OCI-LY3 (cell line): ENCODE measurements around the gene GABRB3.
"Not testable (repeated sequence)": the region's sequence is repeated elsewhere in the genome, so short reads cannot be mapped to it uniquely, and the experiment has no call there.

ENCODE experiments used
- H2AFZ ChIP-seq: fragments of 200-600, 300-600 bp; shearing (Covaris generic); 2 replicates; pipeline ENCODE4 v1.6.0; 2014; ENCODE audit warnings: antibody characterized with exemption, low read depth, low read length
- H3K27ac ChIP-seq: fragments of 200-600, 300-600 bp; sonication (generic); 2 replicates; pipeline ENCODE4 v1.5.1; 2014; ENCODE audit warnings: mild to moderate bottlenecking, low read length, moderate library complexity, mixed read lengths
- H3K27me3 ChIP-seq: fragments of 200-600, 300-600 bp; sonication (generic); 2 replicates; pipeline ENCODE4 v1.6.1; 2014; ENCODE audit warnings: low read depth, low read length, mixed read lengths
- H3K36me3 ChIP-seq: fragments of 200-600, 300-600 bp; sonication (generic); replicated peaks from 2 replicates; pipeline ENCODE3; 2014; ENCODE audit warnings: low read depth, low read length, mixed read lengths
- H3K4me1 ChIP-seq: fragments of 300-600, 200-600 bp; sonication (generic); 2 replicates; pipeline ENCODE4 v1.6.1; 2014; ENCODE audit warnings: low read length, mixed read lengths
- H3K4me2 ChIP-seq: fragments of 200-600, 300-600 bp; sonication (generic); 2 replicates; pipeline ENCODE4 v1.6.1; 2014; ENCODE audit warnings: low read length, mixed read lengths
- H3K4me3 ChIP-seq: fragments of 300-600, 200-600 bp; sonication (generic); 2 replicates; pipeline ENCODE4 v1.5.1; 2014; ENCODE audit warnings: antibody characterized with exemption, mild to moderate bottlenecking, low read length, moderate library complexity
- H3K79me2 ChIP-seq: fragments of 300-600, 200-600 bp; shearing (Covaris generic); 2 replicates; pipeline ENCODE4 v1.6.1; 2014; ENCODE audit warnings: mild to moderate bottlenecking, low read length, mixed read lengths
- H3K9ac ChIP-seq: fragments of 300-600, 200-600 bp; shearing (Covaris generic); 2 replicates; pipeline ENCODE4 v1.6.0; 2014; ENCODE audit warnings: mild to moderate bottlenecking, low read length, moderate library complexity
- H3K9me3 ChIP-seq: fragments of 200-600, 300-600 bp; shearing (Covaris generic); 2 replicates; pipeline ENCODE4 v1.6.1; 2014; ENCODE audit warnings: low read length, mixed read lengths; ENCODE audit not compliant: insufficient read depth
- H4K20me1 ChIP-seq: fragments of 200-600, 300-600 bp; sonication (generic); 2 replicates; pipeline ENCODE4 v1.6.1; 2016; ENCODE audit warnings: low read length, mixed read lengths; ENCODE audit not compliant: insufficient read depth
- EZH2phosphoT487 ChIP-seq: fragments of 200-600 bp; shearing (Covaris generic); IDR thresholded peaks from 2 replicates; pipeline ENCODE4 v1.6.1; 2018; ENCODE audit warnings: antibody characterized with exemption, mixed run types, low read depth
- TF ChIP-seq, protein P1 (sequence below): fragments of 200-600, 300-600 bp; sonication (generic); IDR thresholded peaks from 2 replicates; pipeline ENCODE4 v1.5.1; 2014; ENCODE audit warnings: antibody characterized with exemption, low read length, low read depth

The GABRB3 gene

DNA sequence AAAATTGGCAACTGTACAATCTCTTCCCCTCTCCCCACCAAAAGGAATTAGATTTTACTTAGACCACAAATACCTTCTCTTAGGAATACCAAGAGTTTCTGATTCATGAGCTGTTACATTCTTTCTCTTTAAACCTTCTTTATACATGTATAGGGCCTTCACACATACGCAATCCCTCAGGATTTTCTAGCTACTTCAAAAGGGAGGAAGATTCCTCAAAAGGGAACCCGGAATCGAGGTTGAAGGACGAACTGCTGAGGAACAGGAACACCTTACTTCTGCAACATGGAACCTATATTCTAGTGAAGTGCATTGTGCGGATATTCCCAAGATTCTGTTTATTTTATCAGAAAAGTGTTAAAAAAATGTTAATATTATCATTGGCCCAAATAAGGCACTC lies 52.3 kb downstream of the GABRB3 start:
- H3K79me2 ChIP-seq = no peaks in the 10 kb centered on the region
- no peak overlapping the region for H3K9ac ChIP-seq
- TF ChIP-seq, protein P1, sequence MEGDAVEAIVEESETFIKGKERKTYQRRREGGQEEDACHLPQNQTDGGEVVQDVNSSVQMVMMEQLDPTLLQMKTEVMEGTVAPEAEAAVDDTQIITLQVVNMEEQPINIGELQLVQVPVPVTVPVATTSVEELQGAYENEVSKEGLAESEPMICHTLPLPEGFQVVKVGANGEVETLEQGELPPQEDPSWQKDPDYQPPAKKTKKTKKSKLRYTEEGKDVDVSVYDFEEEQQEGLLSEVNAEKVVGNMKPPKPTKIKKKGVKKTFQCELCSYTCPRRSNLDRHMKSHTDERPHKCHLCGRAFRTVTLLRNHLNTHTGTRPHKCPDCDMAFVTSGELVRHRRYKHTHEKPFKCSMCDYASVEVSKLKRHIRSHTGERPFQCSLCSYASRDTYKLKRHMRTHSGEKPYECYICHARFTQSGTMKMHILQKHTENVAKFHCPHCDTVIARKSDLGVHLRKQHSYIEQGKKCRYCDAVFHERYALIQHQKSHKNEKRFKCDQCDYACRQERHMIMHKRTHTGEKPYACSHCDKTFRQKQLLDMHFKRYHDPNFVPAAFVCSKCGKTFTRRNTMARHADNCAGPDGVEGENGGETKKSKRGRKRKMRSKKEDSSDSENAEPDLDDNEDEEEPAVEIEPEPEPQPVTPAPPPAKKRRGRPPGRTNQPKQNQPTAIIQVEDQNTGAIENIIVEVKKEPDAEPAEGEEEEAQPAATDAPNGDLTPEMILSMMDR = no peak
- no peak for TF ChIP-seq EZH2phosphoT487
- H3K9me3 ChIP-seq = no peaks in the 10 kb centered on the region
- H4K20me1 ChIP-seq = no peaks in the 10 kb centered on the region
- H3K27ac ChIP-seq = no peak overlapping the region
- H2AFZ ChIP-seq = no peak overlapping the region
- H3K36me3 ChIP-seq = no peaks in the 10 kb centered on the region
- no peaks in the 10 kb centered on the region for H3K4me1 ChIP-seq
- no peak overlapping the region for H3K4me3 ChIP-seq
- H3K4me2 ChIP-seq = no peak overlapping the region
- H3K27me3 ChIP-seq = no peaks in the 10 kb centered on the region

DNA sequence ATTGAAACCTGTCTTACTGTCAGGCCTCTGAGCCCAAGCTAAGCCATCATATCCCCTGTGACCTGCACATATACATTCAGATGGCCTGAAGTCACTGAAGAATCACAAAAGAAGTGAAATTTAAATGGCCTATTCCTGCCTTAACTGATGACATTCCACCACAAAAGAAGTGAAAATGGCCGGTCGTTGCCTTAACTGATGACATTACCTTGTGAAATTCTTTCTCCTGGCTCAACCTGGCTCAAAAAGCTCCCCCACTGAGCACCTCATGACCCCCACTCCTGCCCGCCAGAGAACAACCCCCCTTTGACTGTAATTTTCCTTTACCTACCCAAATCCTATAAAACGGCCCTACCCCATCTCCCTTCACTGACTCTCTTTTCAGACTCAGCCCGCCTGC lies 53.0 kb downstream of the GABRB3 start:
- H3K36me3 ChIP-seq, H3K27ac ChIP-seq, H3K27me3 ChIP-seq, H3K79me2 ChIP-seq, H2AFZ ChIP-seq, H3K9ac ChIP-seq, H3K4me2 ChIP-seq, H3K9me3 ChIP-seq, H3K4me1 ChIP-seq, H4K20me1 ChIP-seq, H3K4me3 ChIP-seq: not testable (repeated sequence)

DNA sequence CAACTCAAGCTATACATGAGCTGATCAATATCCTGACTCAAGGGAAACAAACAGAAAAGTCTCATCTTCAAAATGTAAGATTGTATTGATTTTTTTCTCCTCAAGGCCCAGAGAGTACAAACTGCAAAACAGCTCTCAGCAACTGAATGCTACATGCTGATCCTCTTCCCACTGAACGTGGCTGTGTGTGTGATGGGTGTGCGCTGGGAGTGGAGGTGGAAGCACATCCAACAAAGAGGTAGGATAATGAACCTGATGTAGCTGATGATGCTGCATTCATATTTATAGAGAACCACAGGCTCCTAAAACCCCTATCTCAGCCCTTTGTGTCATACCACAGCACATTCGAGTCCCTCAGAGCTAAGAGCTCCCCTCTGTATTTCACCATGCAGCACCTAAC lies 56.8 kb downstream of the GABRB3 start:
- H3K79me2 ChIP-seq = no peaks in the 10 kb centered on the region
- H3K4me3 ChIP-seq = no peak overlapping the region
- H3K36me3 ChIP-seq = no peaks in the 10 kb centered on the region
- TF ChIP-seq, protein P1 = no peak
- no peak for TF ChIP-seq EZH2phosphoT487
- H3K4me2 ChIP-seq = no peak overlapping the region
- no peaks in the 10 kb centered on the region for H3K27me3 ChIP-seq
- no peak overlapping the region for H3K9ac ChIP-seq
- H3K4me1 ChIP-seq = no peaks in the 10 kb centered on the region
- no peaks in the 10 kb centered on the region for H3K9me3 ChIP-seq
- H4K20me1 ChIP-seq = no peaks in the 10 kb centered on the region
- H2AFZ ChIP-seq = no peak overlapping the region
- H3K27ac ChIP-seq = no peak overlapping the region

DNA sequence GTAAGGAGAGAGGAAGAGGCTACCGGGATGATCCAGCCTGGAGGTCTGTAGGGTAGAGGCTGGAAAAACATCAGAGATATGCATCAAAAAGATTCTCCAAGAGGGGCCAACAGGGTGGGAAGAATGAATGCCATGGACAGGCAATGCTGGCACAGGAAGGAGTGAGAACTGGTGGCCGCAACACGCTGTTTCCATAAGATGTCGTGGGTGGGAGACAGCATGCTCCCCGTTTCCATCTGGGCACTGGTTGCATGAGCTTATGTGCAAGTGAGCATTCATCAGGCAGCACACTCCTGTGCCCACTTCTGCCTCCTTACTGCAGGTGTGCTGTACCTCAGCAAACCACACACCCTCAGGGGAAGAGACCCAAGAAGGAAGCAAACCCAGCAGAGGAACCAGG lies 59.4 kb downstream of the GABRB3 start:
- Histone ChIP-seq H3K4me3 (no peak overlapping the region), H3K4me1 (no peaks in the 10 kb centered on the region), H2AFZ (no peak overlapping the region), H3K27me3 (no peaks in the 10 kb centered on the region), H3K27ac (no peak overlapping the region), H4K20me1 (no peaks in the 10 kb centered on the region), H3K36me3 (no peaks in the 10 kb centered on the region), H3K9me3 (no peaks in the 10 kb centered on the region), H3K4me2 (no peak overlapping the region), H3K79me2 (no peaks in the 10 kb centered on the region), H3K9ac (no peak overlapping the region)
- TF ChIP-seq EZH2phosphoT487 = no peak
- TF ChIP-seq, protein P1 = no peak

DNA sequence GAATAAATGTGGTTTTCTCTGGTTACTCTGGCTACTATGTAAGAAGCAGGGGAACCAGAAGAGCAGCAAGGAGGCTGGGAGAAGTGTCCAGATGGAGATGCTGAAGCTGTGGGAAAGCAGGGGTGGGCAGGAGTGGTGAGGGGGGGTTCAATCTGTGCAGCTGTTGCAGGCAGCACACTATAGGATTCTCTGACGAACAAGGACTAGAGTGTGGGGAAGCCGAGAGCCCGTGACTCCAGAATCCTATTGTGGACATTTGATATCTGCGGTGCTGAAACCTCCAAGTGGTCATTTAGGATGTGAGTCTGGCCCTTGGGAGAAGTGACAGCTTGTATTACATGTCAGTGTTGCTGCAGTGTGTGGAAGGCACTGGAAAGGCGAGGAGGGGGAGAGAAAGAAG lies 60.5 kb downstream of the GABRB3 start:
- H3K79me2 ChIP-seq = no peaks in the 10 kb centered on the region
- H4K20me1 ChIP-seq = no peaks in the 10 kb centered on the region
- no peak overlapping the region for H2AFZ ChIP-seq

More for the DNA sequence above, 60.5 kb downstream of the GABRB3 start:
- no peaks in the 10 kb centered on the region for H3K9me3 ChIP-seq
- no peaks in the 10 kb centered on the region for H3K27me3 ChIP-seq
- H3K36me3 ChIP-seq = no peaks in the 10 kb centered on the region
- H3K9ac ChIP-seq = no peak overlapping the region
- H3K4me1 ChIP-seq = no peaks in the 10 kb centered on the region
- TF ChIP-seq EZH2phosphoT487 = no peak
- TF ChIP-seq, protein P1 = no peak
- no peak overlapping the region for H3K27ac ChIP-seq
- no peak overlapping the region for H3K4me3 ChIP-seq
- no peak overlapping the region for H3K4me2 ChIP-seq
